HepG2 (cell line): Measurements from ENCODE around the gene GRB7. TPM values are rescaled to one million over a fixed set of nuclear protein-coding genes. Genes with fewer than 3 reads are reported as not detected.

Experiments
- BATF2 ChIP-seq: sonication (generic); formaldehyde crosslinking; IDR thresholded peaks from 2 replicates; pipeline ENCODE4 v1.8.0; 2022; ENCODE audit warnings: mild to moderate bottlenecking, missing genetic modification reagents, moderate library complexity
- CCAR2 ChIP-seq: fragments of 200-400 bp; formaldehyde crosslinking; optimal IDR thresholded peaks from 2 replicates; pipeline ENCODE3; 2018; ENCODE audit warnings: low read depth, mild to moderate bottlenecking, low read length, moderate library complexity
- E2F1 ChIP-seq: sonication (generic); formaldehyde crosslinking; IDR thresholded peaks from 2 replicates; pipeline ENCODE4 v1.5.0; 2020; ENCODE audit warnings: missing genetic modification reagents
- EZH2 ChIP-seq: conservative IDR thresholded peaks from 2 replicates; pipeline ENCODE4 v1.6.1; 2012; ENCODE audit warnings: mild to moderate bottlenecking, low read depth, low read length, moderate library complexity
- NCOA5 ChIP-seq: sonication (generic); formaldehyde crosslinking; IDR thresholded peaks from 2 replicates; pipeline ENCODE4 v1.4.0; 2020; ENCODE audit warnings: missing genetic modification reagents
- NFE2L1 ChIP-seq: sonication (generic); formaldehyde crosslinking; IDR thresholded peaks from 2 replicates; pipeline ENCODE4 v1.4.0; 2020; ENCODE audit warnings: missing genetic modification reagents, mild to moderate bottlenecking, borderline replicate concordance
- PHF21A ChIP-seq: sonication (generic); formaldehyde crosslinking; IDR thresholded peaks from 2 replicates; pipeline ENCODE4 v1.5.0; 2020; ENCODE audit warnings: mild to moderate bottlenecking, missing genetic modification reagents
- REPIN1 ChIP-seq: sonication (generic); formaldehyde crosslinking; IDR thresholded peaks from 2 replicates; pipeline ENCODE4 v1.8.0; 2022; ENCODE audit warnings: missing genetic modification reagents, low read depth, mild to moderate bottlenecking, borderline replicate concordance
- RXRB ChIP-seq: IDR thresholded peaks from 2 replicates; pipeline ENCODE4 v1.6.1; 2016; ENCODE audit warnings: borderline replicate concordance, missing genetic modification reagents, missing compliant biosample characterization
- SKI ChIP-seq: fragments of 450-650 bp; IDR thresholded peaks from one replicate; pipeline ENCODE4 v1.6.1; 2018; ENCODE audit warnings: mild to moderate bottlenecking; ENCODE audit not compliant: partially characterized antibody
- SKIL ChIP-seq: sonication (generic); formaldehyde crosslinking; IDR thresholded peaks from 2 replicates; pipeline ENCODE4 v1.8.0; 2022; ENCODE audit warnings: missing genetic modification reagents, mild to moderate bottlenecking, moderate library complexity, borderline replicate concordance
- YEATS4 ChIP-seq: sonication (generic); formaldehyde crosslinking; IDR thresholded peaks from 2 replicates; pipeline ENCODE4 v1.4.0; 2020; ENCODE audit warnings: missing genetic modification reagents, borderline replicate concordance
- ZC3H13 ChIP-seq: sonication (generic); formaldehyde crosslinking; IDR thresholded peaks from 2 replicates; pipeline ENCODE4 v1.8.1; 2023; ENCODE audit warnings: mild to moderate bottlenecking, missing genetic modification reagents, moderate library complexity
- ZHX1 ChIP-seq: sonication (generic); formaldehyde crosslinking; IDR thresholded peaks from 2 replicates; pipeline ENCODE4 v1.8.1; 2022; ENCODE audit warnings: low read depth, mild to moderate bottlenecking, missing genetic modification reagents
- ZNF20 ChIP-seq: sonication (generic); formaldehyde crosslinking; IDR thresholded peaks from 2 replicates; pipeline ENCODE4 v1.4.0; 2020; ENCODE audit warnings: mild to moderate bottlenecking, moderate library complexity, missing genetic modification reagents
- ZNF225 ChIP-seq: sonication (generic); formaldehyde crosslinking; IDR thresholded peaks from 2 replicates; pipeline ENCODE4 v1.4.0; 2020; ENCODE audit warnings: mild to moderate bottlenecking, missing genetic modification reagents
- ZNF615 ChIP-seq: sonication (generic); formaldehyde crosslinking; IDR thresholded peaks from 2 replicates; pipeline ENCODE4 v1.5.0; 2020; ENCODE audit warnings: mild to moderate bottlenecking, missing genetic modification reagents, borderline replicate concordance
- ZNF746 ChIP-seq: sonication (generic); formaldehyde crosslinking; IDR thresholded peaks from 2 replicates; pipeline ENCODE4 v1.8.0; 2022; ENCODE audit warnings: mild to moderate bottlenecking, missing genetic modification reagents
- ZNF75D ChIP-seq: sonication (generic); formaldehyde crosslinking; IDR thresholded peaks from 2 replicates; pipeline ENCODE4 v1.8.1; 2023; ENCODE audit warnings: missing genetic modification reagents, mild to moderate bottlenecking, borderline replicate concordance
- ZNF850 ChIP-seq: sonication (generic); formaldehyde crosslinking; conservative IDR thresholded peaks from 2 replicates; pipeline ENCODE4 v1.9.0; 2021; ENCODE audit warnings: mild to moderate bottlenecking, missing genetic modification reagents
- ZSCAN9 ChIP-seq: IDR thresholded peaks from 2 replicates; pipeline ENCODE4 v1.6.1; 2016; ENCODE audit warnings: borderline replicate concordance
- polyA plus RNA-seq, 8 experiments: library from polyadenylated mRNA; depleted of rRNA in 3 of 8; stranded (reverse) in 7 of 8; unstranded in 1 of 8; fragments of >200 nt; fragmentation: Illumina TruSeq in 4 of 8; extraction: Trizol in 4 of 8; gene quantifications; 2 replicates each; pipeline versions ENCODE4 v1.2.1 to v1.2.3, GENCODE V29; 2011 to 2016; ENCODE audit warnings: low read depth in 4 of 8, missing spikeins in 1 of 8, mixed read lengths in 1 of 8; ENCODE audit not compliant: insufficient read depth in 1 of 8
- total RNA-seq, 5 experiments: library from RNA; depleted of rRNA; stranded (reverse); fragments of >200 nt; fragmentation: Illumina TruSeq; extraction: Trizol; gene quantifications; 2 replicates each; pipeline ENCODE4 v1.2.3, GENCODE V29; 2016; ENCODE audit warnings: low read depth in 1 of 5

The GRB7 gene
- total and polyA plus RNA-seq, 2 of the 13 experiments (the other 11 are each of a cell fraction or from before 2014, with no cell fraction given): 60.2 to 77.7 TPM

- TF ChIP-seq ZNF850 (CRISPR knock-in tag): peak; percentile 89; the same call in 1 of the 2 replicates
- peak; percentile 38; the same call in 1 of the 2 replicates for TF ChIP-seq RXRB (CRISPR knock-in tag)
- no peak for TF ChIP-seq CCAR2
- TF ChIP-seq ZC3H13 (CRISPR knock-in tag): 0 out of 2 replicates have a peak, but pooled peaks have one; percentile 38
- no peak for TF ChIP-seq ZNF225 (CRISPR knock-in tag)
- TF ChIP-seq NFE2L1 (CRISPR knock-in tag): no peak
- no peak for TF ChIP-seq ZNF20 (CRISPR knock-in tag)
- no peak; the same call in 1 of the 2 replicates for TF ChIP-seq E2F1
- TF ChIP-seq ZNF746 (CRISPR knock-in tag): peak; percentile 63
- peak; percentile 72 for TF ChIP-seq ZSCAN9 (CRISPR knock-in tag)
- peak; percentile 24; the same call in 1 of the 2 replicates for TF ChIP-seq ZNF75D
- 0 out of 2 replicates have a peak, but pooled peaks have one; percentile 27 for TF ChIP-seq ZHX1 (CRISPR knock-in tag)
- TF ChIP-seq BATF2 (CRISPR knock-in tag): no peak
- TF ChIP-seq SKI: peak; percentile 35
- TF ChIP-seq ZNF615 (CRISPR knock-in tag): peak; percentile 94
- TF ChIP-seq PHF21A (CRISPR knock-in tag): peak; percentile 62; the same call in 1 of the 2 replicates
- no peak for TF ChIP-seq EZH2
- 0 out of 2 replicates have a peak, but pooled peaks have one; percentile 28 for TF ChIP-seq YEATS4 (CRISPR knock-in tag)
- no peak for TF ChIP-seq NCOA5
- TF ChIP-seq REPIN1: no peak
- 0 out of 2 replicates have a peak, but pooled peaks have one; percentile 14 for TF ChIP-seq SKIL (CRISPR knock-in tag)
Observed at GRCh38 chr17:39737760-39738567, at the start of gene GRB7 (continued).
